Measurements from ENCODE around the gene LRMDA.
A peak's percentile ranks its signal among the peaks of the same experiment; 100 is the strongest.
"Not testable (repeated sequence)": the region's sequence is repeated elsewhere in the genome, so short reads cannot be mapped to it uniquely, and the experiment has no call there.

LRMDA gene

GRCh38 chr10:75723319-75723980, 292.0 kb downstream of the LRMDA start:
- DNase-seq: no peak

GRCh38 chr10:75724047-75724446, 292.6 kb downstream of the LRMDA start:
- DNase-seq: no peak

GRCh38 chr10:75726522-75727483, 295.4 kb downstream of the LRMDA start:
- DNase-seq: no peak

GRCh38 chr10:75730847-75731246, 299.4 kb downstream of the LRMDA start:
- DNase-seq: no peak

- DNase-seq: peak; percentile 15
Measured at GRCh38 chr10:75733135-75733890, 301.9 kb downstream of the LRMDA start.

GRCh38 chr10:75736151-75736640, 304.8 kb downstream of the LRMDA start:
- DNase-seq: no peak

GRCh38 chr10:75736889-75737579, 305.6 kb downstream of the LRMDA start:
- no peak for DNase-seq

GRCh38 chr10:75737580-75737949, 306.1 kb downstream of the LRMDA start:
- DNase-seq: no peak

GRCh38 chr10:75738924-75739323, 307.5 kb downstream of the LRMDA start:
- no peak for DNase-seq

GRCh38 chr10:75739414-75740143, 308.2 kb downstream of the LRMDA start:
- no peak for DNase-seq

GRCh38 chr10:75740541-75740940, 309.1 kb downstream of the LRMDA start:
- no peak for DNase-seq

- DNase-seq: no peak
Measured at GRCh38 chr10:75742355-75742754, 310.9 kb downstream of the LRMDA start.

GRCh38 chr10:75743291-75743778, 311.9 kb downstream of the LRMDA start:
- no peak for DNase-seq

- DNase-seq: no peak
Measured at GRCh38 chr10:75744261-75744660, 312.8 kb downstream of the LRMDA start.

- no peak for DNase-seq
Measured at GRCh38 chr10:75746356-75746755, 314.9 kb downstream of the LRMDA start.

GRCh38 chr10:75750093-75750875, 318.9 kb downstream of the LRMDA start:
- not testable (repeated sequence) for DNase-seq

- no peak for DNase-seq
Measured at GRCh38 chr10:75751232-75751631, 319.8 kb downstream of the LRMDA start.

- no peak for DNase-seq
Measured at GRCh38 chr10:75753621-75754020, 322.2 kb downstream of the LRMDA start.

GRCh38 chr10:75754096-75754831, 322.8 kb downstream of the LRMDA start:
- no peak for DNase-seq

GRCh38 chr10:75755528-75755927, 324.1 kb downstream of the LRMDA start:
- no peak for DNase-seq
